Sigmoid colon (tissue), 7 donors: ENCODE measurements around the gene RIPOR3. TPM values are rescaled to one million over a fixed set of nuclear protein-coding genes. Genes with fewer than 3 reads are reported as not detected.
A peak's percentile ranks its signal among the peaks of the same experiment; 100 is the strongest.

Source experiments
- DNase-seq: peaks from one replicate; pipeline ENCODE4 v3.0.0-alpha.2; 2019
- H3K27ac ChIP-seq, 4 donors: fragments of 200-600 bp; sonication (generic); one replicate each; pipeline ENCODE4 v1.5.1; 2016 to 2019; ENCODE audit warnings: mild to moderate bottlenecking in 1 of 4
- H3K27me3 ChIP-seq, 3 donors: fragments of 200-600 bp; sonication (generic); one replicate each; pipeline ENCODE4 v1.5.1; 2019; ENCODE audit warnings: mild to moderate bottlenecking in 1 of 3
- H3K36me3 ChIP-seq, 4 donors: fragments of 200-600 bp; sonication (generic); one replicate each; pipeline ENCODE4 v1.5.1; 2016 to 2019
- H3K4me1 ChIP-seq, 4 donors: fragments of 200-600 bp; sonication (generic); one replicate each; pipeline ENCODE4 v1.5.1; 2017 to 2019
- H3K4me3 ChIP-seq, 4 donors: fragments of 200-600 bp; sonication (generic); one replicate each; pipeline ENCODE4 v1.5.1; 2017 to 2019; ENCODE audit warnings: mild to moderate bottlenecking in 2 of 4, moderate library complexity in 1 of 4
- H3K9me3 ChIP-seq, 4 donors: fragments of 200-600 bp in 3 of 4; sonication (generic) in 3 of 4; one replicate each; pipeline versions ENCODE4 v1.5.1 to v1.6.1; 2013 to 2019
- EP300 ChIP-seq, 4 donors: sonication (generic); formaldehyde crosslinking; IDR thresholded peaks; one replicate each; pipeline ENCODE4 v1.6.1; 2017; ENCODE audit warnings: antibody characterized with exemption in 4 of 4
- POLR2A ChIP-seq, 2 donors: fragments of 450-650 bp; IDR thresholded peaks; one replicate each; pipeline ENCODE4 v1.6.1; 2016; ENCODE audit warnings: antibody characterized with exemption in 2 of 2, mild to moderate bottlenecking in 2 of 2, moderate library complexity in 2 of 2
- POLR2AphosphoS5 ChIP-seq, 4 donors: sonication (generic); formaldehyde crosslinking; IDR thresholded peaks; one replicate each; pipeline ENCODE4 v1.6.1; 2017; ENCODE audit warnings: antibody characterized with exemption in 4 of 4
- WGBS, 2 donors: extraction: QIAGEN DNeasy Blood & Tissue Kit; methylation state at CpG; one replicate each; pipeline ENCODE4 v1.1.7; 2013; 5-methylcytosine and 5-hydroxymethylcytosine counted together
- intact Hi-C: fragments of 100-400 bp; cut with DNase I; formaldehyde crosslinking; loops from one replicate; pipeline ENCODE4 v1.15.1; 2023
- polyA plus RNA-seq, 3 donors: library from polyadenylated mRNA; stranded (reverse); fragments of 200-250 nt; gene quantifications; one replicate each; pipeline ENCODE4 v1.2.3, GENCODE V29; 2013
- total RNA-seq, 4 donors: library from RNA; depleted of rRNA; stranded (reverse); fragments of >200 nt; gene quantifications; one replicate each; pipeline ENCODE4 v1.1.0, GENCODE V29; 2016
- TF ChIP-seq, protein P1 (sequence below), 4 experiments: fragments of 450-650 bp in 3 of 4; fragments of 200-600 bp in 1 of 4; IDR thresholded peaks; one replicate each; pipeline ENCODE4 v1.5.1; 2016 to 2019; ENCODE audit warnings: antibody characterized with exemption in 4 of 4, mild to moderate bottlenecking in 3 of 4, moderate library complexity in 2 of 4
- donor health status: healthy with polysubstance abuse.
- donor health status: Bipolar disorder and iron deficiency.
- donor health status: healthy.

The RIPOR3 gene
- total and polyA plus RNA-seq, 7 donors, result 0.92 to 28.0 (median 9.4) TPM

DNA sequence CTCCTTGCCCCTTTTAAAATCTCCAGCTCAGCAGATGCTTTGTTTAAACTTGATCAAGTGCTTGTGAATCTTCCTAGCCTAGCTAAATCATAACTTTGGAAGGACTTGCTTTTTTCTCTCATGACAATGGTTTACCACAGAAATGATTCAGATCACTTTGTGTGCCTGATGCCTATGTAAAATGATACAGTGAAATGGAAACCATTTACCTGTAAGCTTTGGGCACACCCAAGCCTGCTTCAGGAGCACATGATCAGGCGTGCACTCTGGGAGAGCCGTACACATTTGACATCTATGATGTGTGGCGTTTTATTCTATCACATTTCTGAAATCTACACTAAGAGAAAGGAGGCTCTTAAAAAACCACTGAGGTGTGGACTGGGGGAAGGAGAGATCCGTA is 140.1 kb downstream of the RIPOR3 start:
- DNase-seq, result no peak
- Histone ChIP-seq H3K36me3 (peaks cover 0 to 5% (median 0%) of the 10 kb centered on the region in 4 donors), H3K4me1 (peaks cover 0 to 44% (median 26%) of the 10 kb centered on the region in 4 donors), H3K27ac (peak overlapping the region in 2 of 4 donors; percentile 18 to 47), H3K27me3 (no peaks in the 10 kb centered on the region), H3K4me3 (no peak overlapping the region), H3K9me3 (no peaks in the 10 kb centered on the region)
- 88 to 96% methylated on average over 4 of the region's 4 CpGs for WGBS, 2 donors
- TF ChIP-seq EP300 (IDR thresholded peaks at IDR 0.05) (no peak), POLR2AphosphoS5 (IDR thresholded peaks at IDR 0.05) (no peak), POLR2A (IDR thresholded peaks at IDR 0.05) (no peak)
- TF ChIP-seq, protein P1, sequence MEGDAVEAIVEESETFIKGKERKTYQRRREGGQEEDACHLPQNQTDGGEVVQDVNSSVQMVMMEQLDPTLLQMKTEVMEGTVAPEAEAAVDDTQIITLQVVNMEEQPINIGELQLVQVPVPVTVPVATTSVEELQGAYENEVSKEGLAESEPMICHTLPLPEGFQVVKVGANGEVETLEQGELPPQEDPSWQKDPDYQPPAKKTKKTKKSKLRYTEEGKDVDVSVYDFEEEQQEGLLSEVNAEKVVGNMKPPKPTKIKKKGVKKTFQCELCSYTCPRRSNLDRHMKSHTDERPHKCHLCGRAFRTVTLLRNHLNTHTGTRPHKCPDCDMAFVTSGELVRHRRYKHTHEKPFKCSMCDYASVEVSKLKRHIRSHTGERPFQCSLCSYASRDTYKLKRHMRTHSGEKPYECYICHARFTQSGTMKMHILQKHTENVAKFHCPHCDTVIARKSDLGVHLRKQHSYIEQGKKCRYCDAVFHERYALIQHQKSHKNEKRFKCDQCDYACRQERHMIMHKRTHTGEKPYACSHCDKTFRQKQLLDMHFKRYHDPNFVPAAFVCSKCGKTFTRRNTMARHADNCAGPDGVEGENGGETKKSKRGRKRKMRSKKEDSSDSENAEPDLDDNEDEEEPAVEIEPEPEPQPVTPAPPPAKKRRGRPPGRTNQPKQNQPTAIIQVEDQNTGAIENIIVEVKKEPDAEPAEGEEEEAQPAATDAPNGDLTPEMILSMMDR (IDR thresholded peaks at IDR 0.05), result no peak
- intact Hi-C loops, result no loop called here

DNA sequence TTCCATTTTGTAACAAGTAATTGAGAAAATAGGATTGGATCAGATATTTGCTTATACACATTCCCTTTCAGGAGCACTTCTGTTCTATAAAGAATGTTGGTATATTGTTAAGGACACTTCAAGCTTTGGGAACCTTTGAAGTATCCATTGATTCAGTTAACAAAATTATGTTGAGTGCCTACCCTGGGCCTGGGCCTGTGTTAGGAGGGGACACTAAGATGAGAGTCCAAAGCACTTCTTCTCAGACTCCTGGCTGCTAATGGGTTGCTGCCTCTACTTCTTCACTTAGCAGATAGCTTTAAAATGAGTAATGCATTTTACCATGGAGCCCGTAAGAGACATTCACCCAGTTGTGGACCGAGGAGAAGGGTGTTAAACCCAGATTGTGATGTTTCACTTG is 140.8 kb downstream of the RIPOR3 start:
- DNase-seq, result no peak
- 88 to 95% methylated on average over 2 of the region's 2 CpGs for WGBS, 2 donors
- Histone ChIP-seq H3K36me3 (peaks cover 0 to 5% (median 0%) of the 10 kb centered on the region in 4 donors), H3K27me3 (no peaks in the 10 kb centered on the region), H3K4me3 (no peak overlapping the region), H3K9me3 (no peaks in the 10 kb centered on the region), H3K27ac (peak overlapping the region in 2 of 4 donors; percentile 18 to 47), H3K4me1 (peaks cover 0 to 50% (median 28%) of the 10 kb centered on the region in 4 donors)
- TF ChIP-seq POLR2AphosphoS5 (IDR thresholded peaks at IDR 0.05) (no peak), EP300 (IDR thresholded peaks at IDR 0.05) (no peak), POLR2A (IDR thresholded peaks at IDR 0.05) (no peak)
- TF ChIP-seq, protein P1 (IDR thresholded peaks at IDR 0.05), result no peak
- intact Hi-C loops, result no loop called here

DNA sequence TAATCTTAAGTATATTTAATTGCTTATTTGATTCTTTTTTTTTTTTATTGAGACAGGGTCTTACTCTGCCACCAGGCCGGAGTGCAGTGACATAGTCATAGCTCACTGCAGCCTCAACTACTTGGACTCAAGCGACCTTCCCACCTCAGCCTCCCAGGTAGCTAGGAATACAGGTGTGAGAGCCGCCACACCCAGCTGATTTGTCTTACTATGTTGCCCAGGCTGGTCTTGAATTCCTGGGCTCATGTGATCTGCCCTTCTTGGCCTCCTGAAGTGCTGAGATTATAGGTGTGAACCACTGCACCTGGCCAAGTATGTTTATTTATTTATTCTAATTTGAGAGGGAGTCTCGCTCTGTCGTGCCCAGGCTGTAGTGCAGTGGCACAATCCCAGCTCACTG is 142.9 kb downstream of the RIPOR3 start:
- no peak for DNase-seq
- H3K4me3 ChIP-seq, result no peak overlapping the region
- H3K27me3 ChIP-seq, result no peaks in the 10 kb centered on the region
- intact Hi-C loops, result no loop called here
- no peaks in the 10 kb centered on the region for H3K9me3 ChIP-seq
- H3K36me3 ChIP-seq, result peaks cover 0 to 5% (median 0%) of the 10 kb centered on the region in 4 donors
- TF ChIP-seq EP300 (IDR thresholded peaks at IDR 0.05) (no peak), POLR2AphosphoS5 (IDR thresholded peaks at IDR 0.05) (no peak), POLR2A (IDR thresholded peaks at IDR 0.05) (no peak)
- TF ChIP-seq, protein P1 (IDR thresholded peaks at IDR 0.05), result no peak
- peaks cover 0 to 52% (median 31%) of the 10 kb centered on the region in 4 donors for H3K4me1 ChIP-seq
- no peak overlapping the region for H3K27ac ChIP-seq
- 62 to 87% methylated on average over 5 of the region's 5 CpGs for WGBS, 2 donors

DNA sequence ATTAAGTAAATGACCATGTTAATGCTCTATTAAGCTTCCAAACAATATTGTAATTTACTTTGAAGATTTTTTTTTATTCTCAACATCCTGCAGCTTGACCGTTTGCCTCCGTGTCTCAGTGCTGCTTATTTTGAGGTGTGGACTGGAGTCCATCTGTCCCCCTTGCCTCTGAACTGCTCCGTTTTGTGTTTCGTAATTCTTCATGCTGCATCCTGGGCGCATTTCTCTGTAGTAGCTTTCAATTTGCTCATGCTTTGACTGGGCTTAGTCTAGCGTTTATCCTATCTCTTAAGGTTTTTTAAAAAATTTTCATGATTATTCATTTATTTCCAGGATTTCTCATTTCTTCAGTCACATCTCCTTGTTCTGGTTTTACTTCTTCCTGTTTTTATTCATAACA is 143.4 kb downstream of the RIPOR3 start:
- DNase-seq, result no peak
- peaks cover 0 to 56% (median 31%) of the 10 kb centered on the region in 4 donors for H3K4me1 ChIP-seq
- H3K4me3 ChIP-seq, result no peak overlapping the region
- peaks cover 0 to 5% (median 0%) of the 10 kb centered on the region in 4 donors for H3K36me3 ChIP-seq
- intact Hi-C loops, result no loop called here
- H3K27me3 ChIP-seq, result no peaks in the 10 kb centered on the region
- TF ChIP-seq, protein P1 (IDR thresholded peaks at IDR 0.05), result no peak
- TF ChIP-seq POLR2A (IDR thresholded peaks at IDR 0.05), result no peak
- TF ChIP-seq EP300 (IDR thresholded peaks at IDR 0.05), result no peak
- TF ChIP-seq POLR2AphosphoS5 (IDR thresholded peaks at IDR 0.05), result no peak
- peak overlapping the region in 2 of 4 donors; percentile 60 to 62 for H3K27ac ChIP-seq
- H3K9me3 ChIP-seq, result no peaks in the 10 kb centered on the region
- WGBS, 2 donors, result 84 to 87% methylated on average over 6 of the region's 6 CpGs
